HL-60 (cell line): ENCODE measurements around the gene TBCA.

Experiments
- DNase-seq, 2 experiments: peaks; one replicate each; pipeline ENCODE4 v3.0.0-alpha.2; 2010 to 2020; ENCODE audit warnings: low read depth in 1 of 2, low spot score in 1 of 2
- H3K27ac ChIP-seq: fragments of 250-450 bp; sonication (Bioruptor Pico); replicated peaks from 2 replicates; pipeline ENCODE4 v1.5.1; 2020; ENCODE audit warnings: mild to moderate bottlenecking, moderate library complexity
- H3K27me3 ChIP-seq: fragments of 250-450 bp; sonication (Bioruptor Pico); 2 replicates; pipeline ENCODE4 v1.5.1; 2021; ENCODE audit warnings: mild to moderate bottlenecking, moderate library complexity; ENCODE audit not compliant: insufficient read depth, poor library complexity, severe bottlenecking
- H3K4me3 ChIP-seq: replicated peaks from 2 replicates; pipeline ENCODE4 v1.5.1; 2011; ENCODE audit warnings: mild to moderate bottlenecking, control low read depth, low read length; ENCODE audit not compliant: insufficient read depth
- GABPA ChIP-seq: IDR thresholded peaks from 2 replicates; pipeline ENCODE4 v1.6.1; 2012; ENCODE audit warnings: low read depth
- POLR2AphosphoS5 ChIP-seq: IDR thresholded peaks from 2 replicates; pipeline ENCODE4 v1.6.1; 2012; ENCODE audit warnings: low read depth
- SPI1 ChIP-seq: IDR thresholded peaks from 2 replicates; pipeline ENCODE4 v1.6.1; 2012; ENCODE audit warnings: low read depth, mild to moderate bottlenecking, borderline replicate concordance
- TF ChIP-seq, protein P1 (sequence below): IDR thresholded peaks from one replicate; pipeline ENCODE4 v1.5.1; 2011; ENCODE audit warnings: low read length, control low read depth, inconsistent platforms; ENCODE audit not compliant: insufficient read depth
- TF ChIP-seq, protein P2 (sequence below): IDR thresholded peaks from 2 replicates; pipeline ENCODE4 v1.6.1; 2012; ENCODE audit warnings: low read depth; ENCODE audit not compliant: insufficient replicate concordance

TBCA gene

DNA sequence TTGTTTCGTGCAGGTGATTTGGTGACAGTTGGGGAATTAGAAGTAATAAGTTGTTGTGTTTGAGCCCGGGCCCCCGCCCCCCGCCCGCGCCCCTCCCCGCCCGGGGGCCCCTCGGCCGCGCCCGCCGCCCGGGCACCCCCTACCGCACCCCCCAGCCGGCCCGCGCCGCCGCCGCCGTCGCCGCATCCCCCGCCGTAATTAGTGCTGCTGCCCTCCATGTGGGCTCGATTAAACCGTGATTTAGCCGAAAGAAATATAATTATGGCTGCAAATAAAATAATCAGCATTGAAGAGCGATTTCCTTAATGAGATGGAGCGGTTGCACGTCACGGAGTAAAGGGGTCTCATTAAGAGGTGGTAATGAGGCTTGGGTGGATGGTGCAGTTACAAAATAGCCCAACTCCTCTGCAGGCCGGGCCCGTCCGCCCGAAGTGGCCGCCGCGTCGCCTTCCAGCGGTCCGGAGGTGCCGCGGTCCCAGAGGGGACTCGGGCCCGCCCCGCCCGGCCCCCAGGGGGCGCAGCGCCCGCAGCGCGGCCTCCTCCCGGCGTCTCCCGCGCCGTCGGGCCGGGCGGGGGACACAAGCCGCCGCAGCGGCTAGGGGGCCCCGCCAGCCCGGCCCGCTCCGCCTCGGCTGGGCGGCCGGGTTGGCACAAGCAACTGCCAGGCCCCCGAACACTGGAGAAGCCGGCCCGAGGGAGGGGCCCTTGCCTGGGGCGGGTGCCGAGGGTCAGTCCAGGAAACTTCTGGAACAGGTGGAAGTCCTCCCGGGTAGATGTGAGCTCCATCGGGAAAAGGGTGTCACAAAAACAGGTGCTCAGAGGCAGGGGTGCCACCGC is 130.8 kb downstream of the TBCA start:
- TF ChIP-seq POLR2AphosphoS5: no peak
- TF ChIP-seq, protein P1, sequence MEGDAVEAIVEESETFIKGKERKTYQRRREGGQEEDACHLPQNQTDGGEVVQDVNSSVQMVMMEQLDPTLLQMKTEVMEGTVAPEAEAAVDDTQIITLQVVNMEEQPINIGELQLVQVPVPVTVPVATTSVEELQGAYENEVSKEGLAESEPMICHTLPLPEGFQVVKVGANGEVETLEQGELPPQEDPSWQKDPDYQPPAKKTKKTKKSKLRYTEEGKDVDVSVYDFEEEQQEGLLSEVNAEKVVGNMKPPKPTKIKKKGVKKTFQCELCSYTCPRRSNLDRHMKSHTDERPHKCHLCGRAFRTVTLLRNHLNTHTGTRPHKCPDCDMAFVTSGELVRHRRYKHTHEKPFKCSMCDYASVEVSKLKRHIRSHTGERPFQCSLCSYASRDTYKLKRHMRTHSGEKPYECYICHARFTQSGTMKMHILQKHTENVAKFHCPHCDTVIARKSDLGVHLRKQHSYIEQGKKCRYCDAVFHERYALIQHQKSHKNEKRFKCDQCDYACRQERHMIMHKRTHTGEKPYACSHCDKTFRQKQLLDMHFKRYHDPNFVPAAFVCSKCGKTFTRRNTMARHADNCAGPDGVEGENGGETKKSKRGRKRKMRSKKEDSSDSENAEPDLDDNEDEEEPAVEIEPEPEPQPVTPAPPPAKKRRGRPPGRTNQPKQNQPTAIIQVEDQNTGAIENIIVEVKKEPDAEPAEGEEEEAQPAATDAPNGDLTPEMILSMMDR: no peak
- TF ChIP-seq, protein P2, sequence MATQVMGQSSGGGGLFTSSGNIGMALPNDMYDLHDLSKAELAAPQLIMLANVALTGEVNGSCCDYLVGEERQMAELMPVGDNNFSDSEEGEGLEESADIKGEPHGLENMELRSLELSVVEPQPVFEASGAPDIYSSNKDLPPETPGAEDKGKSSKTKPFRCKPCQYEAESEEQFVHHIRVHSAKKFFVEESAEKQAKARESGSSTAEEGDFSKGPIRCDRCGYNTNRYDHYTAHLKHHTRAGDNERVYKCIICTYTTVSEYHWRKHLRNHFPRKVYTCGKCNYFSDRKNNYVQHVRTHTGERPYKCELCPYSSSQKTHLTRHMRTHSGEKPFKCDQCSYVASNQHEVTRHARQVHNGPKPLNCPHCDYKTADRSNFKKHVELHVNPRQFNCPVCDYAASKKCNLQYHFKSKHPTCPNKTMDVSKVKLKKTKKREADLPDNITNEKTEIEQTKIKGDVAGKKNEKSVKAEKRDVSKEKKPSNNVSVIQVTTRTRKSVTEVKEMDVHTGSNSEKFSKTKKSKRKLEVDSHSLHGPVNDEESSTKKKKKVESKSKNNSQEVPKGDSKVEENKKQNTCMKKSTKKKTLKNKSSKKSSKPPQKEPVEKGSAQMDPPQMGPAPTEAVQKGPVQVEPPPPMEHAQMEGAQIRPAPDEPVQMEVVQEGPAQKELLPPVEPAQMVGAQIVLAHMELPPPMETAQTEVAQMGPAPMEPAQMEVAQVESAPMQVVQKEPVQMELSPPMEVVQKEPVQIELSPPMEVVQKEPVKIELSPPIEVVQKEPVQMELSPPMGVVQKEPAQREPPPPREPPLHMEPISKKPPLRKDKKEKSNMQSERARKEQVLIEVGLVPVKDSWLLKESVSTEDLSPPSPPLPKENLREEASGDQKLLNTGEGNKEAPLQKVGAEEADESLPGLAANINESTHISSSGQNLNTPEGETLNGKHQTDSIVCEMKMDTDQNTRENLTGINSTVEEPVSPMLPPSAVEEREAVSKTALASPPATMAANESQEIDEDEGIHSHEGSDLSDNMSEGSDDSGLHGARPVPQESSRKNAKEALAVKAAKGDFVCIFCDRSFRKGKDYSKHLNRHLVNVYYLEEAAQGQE: no peak
- no peak for DNase-seq
- Histone ChIP-seq H3K27me3 (peaks cover 9% of the 10 kb centered on the region), H3K27ac (no peak overlapping the region), H3K4me3 (peak overlapping the region; percentile 6; the same call in 1 of the 2 replicates)

DNA sequence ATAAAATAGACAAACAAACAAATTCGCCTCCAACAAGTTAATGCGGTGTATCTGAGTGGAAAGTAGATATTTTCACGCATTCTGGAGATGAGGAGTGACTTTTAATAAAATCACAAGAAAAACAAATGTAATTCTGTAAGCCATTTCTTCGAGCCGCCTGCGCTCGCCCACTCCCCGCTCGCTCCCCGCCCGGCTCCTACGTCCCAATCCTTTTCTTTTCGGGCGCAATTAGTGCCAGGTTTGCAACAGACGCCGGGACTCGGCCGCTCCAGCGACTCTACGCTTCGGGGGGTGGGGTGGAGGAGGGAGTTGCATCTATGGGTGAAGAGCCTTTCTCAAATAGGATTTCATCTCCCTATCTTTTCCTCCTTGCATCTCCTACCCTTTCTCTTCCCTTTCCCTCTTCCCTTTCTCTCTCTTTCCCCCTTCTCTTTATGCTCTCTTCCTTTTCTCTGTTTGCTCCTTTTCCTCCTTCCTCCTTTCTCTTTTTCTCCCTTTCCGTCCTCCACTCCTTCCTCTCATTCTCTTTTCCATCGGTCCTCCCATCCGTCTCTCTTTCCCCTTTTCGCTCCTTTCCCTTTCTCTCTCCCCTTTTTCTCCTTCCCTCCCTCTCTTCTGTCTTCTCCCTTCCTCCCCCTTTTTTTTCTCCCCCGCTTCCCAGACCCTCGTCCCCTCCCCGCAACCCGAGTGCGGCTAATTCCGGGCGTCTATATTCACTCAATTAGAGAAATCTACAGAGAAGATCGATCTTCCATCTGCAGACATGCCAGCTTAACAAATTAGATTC is 131.6 kb downstream of the TBCA start:
- DNase-seq: no peak
- Histone ChIP-seq H3K4me3 (no peak overlapping the region), H3K27ac (no peak overlapping the region), H3K27me3 (peaks cover 14% of the 10 kb centered on the region)
- TF ChIP-seq POLR2AphosphoS5: no peak
- TF ChIP-seq GABPA: no peak
- TF ChIP-seq SPI1: no peak
- TF ChIP-seq, protein P1: no peak
- TF ChIP-seq, protein P2: no peak

DNA sequence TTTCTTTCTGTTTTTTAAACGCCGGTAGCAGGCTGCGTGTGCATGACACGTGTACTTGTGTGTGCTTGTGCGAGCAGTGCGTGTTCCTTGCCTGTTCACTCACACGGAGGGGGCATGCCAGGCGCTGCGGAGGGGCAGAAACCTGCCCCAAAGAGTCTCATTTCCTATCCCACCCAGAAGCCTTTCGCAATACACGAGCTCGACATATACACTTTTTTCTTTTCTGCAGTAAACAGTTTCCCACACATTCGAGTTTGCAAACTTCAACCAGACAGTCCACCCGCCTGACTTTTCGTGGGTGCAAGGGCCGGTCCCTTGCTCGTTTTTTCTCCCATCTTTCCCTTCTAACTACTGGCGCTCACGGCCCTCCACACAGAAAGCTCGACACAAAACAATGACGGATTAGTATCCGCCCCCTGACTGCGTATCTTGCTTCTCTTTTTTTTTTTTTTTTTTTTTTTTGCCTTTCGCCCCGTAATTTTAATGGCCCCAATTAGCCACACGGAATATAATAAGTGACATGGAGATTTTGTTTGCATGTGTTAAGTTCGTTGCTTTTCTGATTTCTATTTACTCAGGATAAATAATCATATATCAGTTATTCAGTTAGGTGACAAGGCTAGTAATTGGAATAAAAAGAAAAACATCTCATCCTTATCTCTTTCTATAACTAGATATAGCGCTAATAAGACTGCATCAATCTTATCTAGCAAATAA is 132.3 kb downstream of the TBCA start:
- Histone ChIP-seq H3K4me3 (no peak overlapping the region; the same call in 1 of the 2 replicates), H3K27ac (no peak overlapping the region), H3K27me3 (peaks cover 19% of the 10 kb centered on the region)
- TF ChIP-seq POLR2AphosphoS5: no peak
- no peak for TF ChIP-seq GABPA
- no peak for DNase-seq
